Measurements from ENCODE around the gene CYFIP2.
"Not testable (repeated sequence)": the region's sequence is repeated elsewhere in the genome, so short reads cannot be mapped to it uniquely, and the experiment has no call there.

The CYFIP2 gene

GRCh38 chr5:157415838-157416237 lies 149.9 kb downstream of the CYFIP2 start:
- no peak for DNase-seq

- DNase-seq, result not testable (repeated sequence)
These were observed 153.6 kb downstream of the CYFIP2 start for GRCh38 chr5:157419521-157419920.

- not testable (repeated sequence) for DNase-seq
These were observed 164.0 kb downstream of the CYFIP2 start for GRCh38 chr5:157429920-157430319.

- DNase-seq, result no peak
These were observed 165.7 kb downstream of the CYFIP2 start for GRCh38 chr5:157431544-157432200.

- no peak for DNase-seq
These were observed 168.2 kb downstream of the CYFIP2 start for GRCh38 chr5:157434096-157434495.

GRCh38 chr5:157443041-157443549 lies 177.2 kb downstream of the CYFIP2 start:
- no peak for DNase-seq

- no peak for DNase-seq
These were observed 178.3 kb downstream of the CYFIP2 start for GRCh38 chr5:157444224-157444623.

Data from NCI-H1930 (cell line).